ENCODE measurements around the gene MACROD2.
A peak's percentile ranks its signal among the peaks of the same experiment; 100 is the strongest.

The MACROD2 gene

GRCh38 chr20:14284443-14284842, 289.1 kb downstream of the MACROD2 start:
- DNase-seq, result no peak

DNA sequence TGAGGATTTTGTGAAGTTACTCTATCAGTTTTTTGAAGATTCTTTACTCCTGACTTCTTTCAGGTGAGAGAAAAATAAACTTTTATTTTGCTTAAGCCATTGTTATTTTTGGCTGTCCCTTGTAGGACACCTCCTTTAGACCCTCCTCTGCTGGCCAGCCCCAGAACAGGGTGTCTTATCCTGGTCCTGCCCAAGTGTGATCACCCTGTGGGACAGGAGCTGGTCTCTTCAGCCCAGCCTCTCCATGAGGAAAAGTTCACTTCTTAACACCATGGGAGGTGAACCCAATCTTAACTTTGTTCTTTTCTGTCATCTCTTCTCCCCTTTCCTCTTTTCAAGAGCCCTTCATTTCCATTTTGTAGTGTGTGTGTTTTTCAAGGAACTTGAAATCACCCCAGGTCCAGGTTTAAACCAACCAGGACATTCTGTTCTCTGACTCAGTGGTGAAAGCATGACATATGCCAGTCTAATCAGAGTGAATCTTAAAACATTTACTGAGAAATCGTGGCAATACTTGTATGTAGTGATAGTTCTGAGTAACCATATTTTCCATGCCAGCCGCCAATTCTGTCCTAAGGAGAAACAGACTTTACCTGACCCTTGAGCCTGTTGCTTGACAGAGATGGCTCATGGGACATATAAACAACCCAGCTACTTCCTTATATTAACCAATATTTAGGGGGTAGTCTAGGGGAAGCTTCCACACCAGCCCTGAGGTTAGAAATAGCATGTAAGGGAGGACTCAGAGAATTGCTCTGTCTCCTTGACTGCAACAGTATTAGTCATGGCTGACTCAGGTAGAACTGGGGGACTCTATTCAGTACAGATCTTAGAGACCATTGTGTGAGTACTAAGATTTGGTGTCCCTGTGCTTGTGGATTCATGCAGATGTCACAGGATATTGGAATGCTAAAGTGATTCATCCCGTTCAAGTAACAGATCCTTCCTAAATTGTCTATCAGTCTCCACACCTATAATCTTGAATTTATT, 293.3 kb downstream of the MACROD2 start:
- DNase-seq, result no peak

DNA sequence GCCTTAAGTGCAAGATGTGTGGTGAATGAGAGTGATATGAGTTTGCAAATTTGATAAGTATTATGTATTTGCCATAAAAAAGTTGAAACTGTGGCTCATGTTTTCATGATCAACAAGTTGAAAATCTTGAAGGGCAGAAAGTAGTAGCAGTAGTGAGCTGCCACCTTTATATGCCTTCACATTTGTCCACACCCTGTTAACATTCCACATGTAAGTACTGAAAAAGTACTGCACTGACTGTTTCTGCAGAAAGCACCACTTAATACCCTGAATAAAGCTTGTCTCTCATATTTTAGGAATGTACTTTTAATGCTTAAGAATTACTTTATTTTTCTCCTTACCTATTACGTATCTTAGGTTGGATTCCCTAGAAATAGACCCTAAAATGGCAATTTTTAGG, 296.2 kb downstream of the MACROD2 start:
- no peak for DNase-seq

GRCh38 chr20:14295238-14295637, 299.9 kb downstream of the MACROD2 start:
- DNase-seq, result no peak

- no peak for DNase-seq
Measured at GRCh38 chr20:14295770-14296309, 300.5 kb downstream of the MACROD2 start.

GRCh38 chr20:14299831-14300230, 304.5 kb downstream of the MACROD2 start:
- DNase-seq, result no peak

DNA sequence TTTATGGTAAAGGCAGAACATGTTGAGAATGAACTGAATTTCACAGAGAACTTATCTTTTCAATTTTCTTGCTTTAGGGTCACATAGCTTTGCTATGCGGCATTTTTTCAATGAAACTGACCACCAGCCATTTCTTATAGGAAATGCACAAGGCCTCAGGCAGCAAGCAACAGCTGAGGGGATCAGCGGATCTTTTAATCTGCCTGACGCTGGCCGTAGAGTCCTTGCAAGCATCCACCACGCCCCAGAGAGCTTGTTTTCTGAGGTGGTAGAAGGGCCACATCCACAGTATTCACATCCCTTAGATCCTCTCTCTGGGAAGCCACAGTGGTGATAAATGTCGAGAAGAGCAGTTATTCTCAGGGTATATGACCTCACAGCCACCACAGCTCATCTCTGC, 307.8 kb downstream of the MACROD2 start:
- DNase-seq, result no peak

GRCh38 chr20:14303651-14304050, 308.3 kb downstream of the MACROD2 start:
- no peak for DNase-seq

DNA sequence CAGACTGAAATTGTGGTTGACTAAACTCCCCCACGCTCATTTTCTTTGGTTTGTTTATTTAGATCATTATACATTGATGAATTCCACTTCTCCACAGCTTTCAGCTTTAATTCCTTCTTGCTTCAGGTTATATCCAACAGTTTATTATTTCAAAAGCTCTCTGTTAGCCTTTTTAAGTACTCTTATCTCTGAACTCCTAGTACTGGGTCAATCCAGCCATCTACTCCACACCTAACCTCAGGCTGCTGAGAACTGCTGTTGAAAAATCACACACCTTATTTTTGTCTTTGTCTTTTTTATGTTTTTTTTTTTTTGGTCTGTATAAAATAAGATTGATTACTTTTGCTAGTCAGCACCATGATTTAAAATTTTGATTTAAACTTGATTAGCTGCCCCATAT, 309.2 kb downstream of the MACROD2 start:
- no peak for DNase-seq

DNA sequence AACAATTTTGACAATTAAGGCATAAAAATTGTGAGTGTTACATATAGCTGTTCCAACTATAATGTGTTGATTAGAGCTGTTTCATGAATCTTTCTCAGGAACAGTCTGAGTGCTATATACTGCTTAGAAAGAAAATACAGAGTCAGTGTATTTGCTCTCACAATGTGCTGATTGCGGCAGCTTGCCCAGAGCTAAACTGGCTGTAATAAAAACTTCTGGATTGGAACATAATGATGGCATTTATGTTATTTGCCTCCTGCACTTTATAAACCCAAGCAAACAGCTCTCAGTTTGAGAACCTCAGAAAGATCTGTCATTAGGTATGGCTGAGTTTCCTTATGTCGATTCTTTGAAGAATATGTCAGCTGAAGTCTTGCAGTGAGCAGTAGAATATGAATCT, 312.6 kb downstream of the MACROD2 start:
- no peak for DNase-seq

DNA sequence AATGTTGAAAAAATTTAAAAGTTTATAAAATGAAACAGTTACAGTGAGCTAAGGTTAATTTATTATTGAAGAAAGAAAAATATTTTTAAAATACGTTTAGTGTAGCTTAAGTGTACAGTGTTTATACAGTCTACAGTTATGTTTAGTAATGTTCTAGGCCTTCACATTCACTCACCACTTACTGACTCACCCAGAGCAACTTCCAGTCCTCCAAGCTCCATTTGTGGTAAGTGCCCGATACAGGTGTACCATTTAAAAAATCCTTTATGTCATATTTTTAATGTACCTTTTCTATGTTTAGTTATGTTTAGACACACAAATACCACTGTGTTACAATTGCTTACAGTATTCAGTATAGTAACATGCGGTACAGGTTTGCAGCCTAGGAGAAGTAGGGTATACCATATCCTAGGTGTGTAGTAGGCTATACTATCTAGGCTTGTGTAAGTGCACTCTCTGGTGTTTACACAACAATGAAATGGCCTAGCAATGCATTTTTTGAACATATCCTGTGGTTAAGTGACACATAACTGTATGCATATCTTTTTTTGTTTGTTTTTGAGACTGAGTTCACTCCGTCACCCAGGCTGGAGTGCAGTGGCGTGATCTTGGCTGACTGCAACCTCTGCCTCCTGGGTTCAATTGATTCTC, 315.8 kb downstream of the MACROD2 start:
- DNase-seq, result no peak

- DNase-seq, result no peak
Measured at GRCh38 chr20:14312001-14312400, 316.7 kb downstream of the MACROD2 start.

DNA sequence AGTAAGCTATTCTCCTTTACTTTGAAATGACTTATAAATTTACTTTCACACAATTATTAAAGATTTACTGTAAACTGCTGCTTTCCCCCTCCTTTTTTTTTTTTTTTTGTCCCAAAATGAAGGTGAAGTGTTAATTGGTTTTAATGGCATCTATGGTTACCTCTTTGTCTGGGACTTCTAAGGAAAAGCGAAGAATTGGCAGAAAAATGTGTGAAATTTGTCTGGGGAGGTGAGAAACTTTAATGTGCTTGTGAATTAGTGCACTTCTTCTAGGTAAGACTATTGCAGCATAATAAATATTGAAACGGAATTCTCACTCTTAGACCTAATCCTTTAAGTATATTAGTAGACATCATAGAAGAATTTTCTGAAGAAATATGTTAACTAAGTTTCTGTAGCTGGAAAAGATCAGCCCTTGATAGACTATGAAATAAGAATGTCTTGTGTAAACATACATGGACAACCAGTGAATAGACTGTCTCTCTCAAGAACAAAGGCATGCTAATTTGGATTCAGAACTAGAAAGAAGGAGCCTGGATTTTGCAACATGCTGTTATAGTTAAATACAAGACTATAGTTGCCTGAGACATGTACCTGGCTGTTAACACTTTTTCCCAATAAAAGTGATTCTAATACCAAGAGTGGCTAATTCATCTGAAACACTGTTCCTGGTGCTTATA, 318.2 kb downstream of the MACROD2 start:
- no peak for DNase-seq

DNA sequence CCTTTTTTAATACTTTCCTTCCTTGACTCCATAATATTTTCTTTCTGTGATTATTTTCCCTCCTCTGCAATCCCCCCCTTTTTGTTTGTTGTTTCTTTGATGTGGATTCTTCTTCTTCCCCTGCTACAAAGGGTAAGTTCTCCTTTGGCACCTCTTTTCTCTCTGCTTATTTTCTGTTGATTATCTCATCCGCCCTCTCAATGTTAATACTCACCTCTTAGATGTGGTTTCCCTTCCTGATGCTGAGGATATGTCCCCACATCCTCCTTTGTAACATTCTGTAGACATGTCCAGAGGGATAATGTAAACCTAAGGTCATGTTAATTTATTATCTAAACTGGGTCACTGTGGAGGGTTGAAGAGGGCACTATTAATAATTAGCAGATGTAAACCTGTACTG, 324.4 kb downstream of the MACROD2 start:
- DNase-seq, result no peak

DNA sequence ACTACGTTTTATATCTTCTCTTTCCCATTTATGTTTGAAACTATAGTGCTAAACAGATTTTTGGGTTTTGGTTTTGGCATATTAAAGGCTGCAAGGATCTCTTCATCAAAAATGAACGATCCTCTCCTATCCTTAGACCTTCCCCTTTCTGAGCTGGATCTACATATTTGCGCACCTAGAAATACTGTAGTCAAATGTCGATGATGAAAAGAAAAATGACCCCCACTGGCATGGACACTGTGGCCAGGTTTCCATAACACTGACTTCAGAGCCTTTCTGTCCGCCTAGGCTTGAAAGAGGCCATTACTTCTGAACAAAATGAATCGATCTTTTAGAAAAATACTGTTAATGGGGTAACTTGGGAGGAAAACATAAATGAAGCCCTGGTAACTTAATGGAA, 336.3 kb downstream of the MACROD2 start:
- DNase-seq, result no peak

DNA sequence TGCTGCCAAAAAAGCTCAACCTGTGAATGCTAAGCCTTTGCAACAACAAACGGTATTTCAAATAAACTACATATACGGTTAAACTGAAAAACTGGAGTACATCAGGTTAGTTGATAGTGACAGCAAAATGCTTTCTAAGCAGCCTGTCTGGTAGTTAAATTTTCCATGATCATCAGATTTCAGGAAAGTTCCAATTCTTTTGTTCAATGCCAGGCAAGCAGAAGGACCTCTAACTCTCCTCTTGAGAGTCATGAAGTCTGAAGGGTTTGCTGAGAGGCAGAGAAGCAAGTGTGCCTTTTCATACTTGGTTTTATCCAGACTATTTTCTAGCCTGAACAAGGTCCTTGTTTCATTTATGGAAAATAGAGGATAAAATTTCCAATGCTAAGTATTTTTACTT, 337.6 kb downstream of the MACROD2 start:
- peak; percentile 9 for DNase-seq

DNA sequence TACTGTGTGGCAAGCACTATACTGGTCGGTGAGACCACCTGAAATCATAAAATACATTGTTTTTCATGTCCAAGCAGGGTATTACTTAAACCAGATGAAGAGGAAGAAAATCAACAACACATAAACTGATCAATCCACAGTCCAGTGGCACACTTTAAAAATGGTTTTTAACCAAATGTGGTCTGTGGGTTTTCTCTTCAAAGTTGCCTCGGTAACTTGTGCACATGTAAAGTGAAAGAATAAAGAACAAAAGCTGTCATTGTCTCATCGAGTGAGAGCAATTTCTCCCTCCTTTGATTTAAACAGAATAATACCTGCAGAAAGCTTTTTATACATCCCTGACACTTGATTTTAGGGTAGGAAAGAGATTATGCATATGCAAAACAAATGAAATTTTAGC, 338.4 kb downstream of the MACROD2 start:
- no peak for DNase-seq

- DNase-seq, result peak; percentile 45
Measured at GRCh38 chr20:14334306-14334930, 339.1 kb downstream of the MACROD2 start.

DNA sequence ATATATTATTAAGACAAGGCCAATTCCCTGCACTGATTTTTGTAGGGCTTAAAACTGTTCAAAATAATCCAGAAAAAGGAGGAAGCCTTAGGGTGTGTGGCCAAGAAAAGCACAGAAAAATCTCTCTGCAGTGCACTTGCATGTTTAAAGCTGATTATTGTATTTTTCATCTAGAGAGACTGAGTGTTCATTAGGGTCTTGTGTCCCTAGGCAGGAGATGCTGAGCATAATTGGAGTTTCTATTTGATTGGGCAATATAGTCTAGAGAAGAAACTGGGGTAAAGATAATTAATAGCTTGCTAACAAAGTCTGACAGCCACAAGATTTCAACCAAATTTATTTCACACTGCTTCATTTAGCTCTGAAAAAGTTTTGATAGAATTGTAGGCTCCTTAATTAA, 339.7 kb downstream of the MACROD2 start:
- DNase-seq, result no peak

DNA sequence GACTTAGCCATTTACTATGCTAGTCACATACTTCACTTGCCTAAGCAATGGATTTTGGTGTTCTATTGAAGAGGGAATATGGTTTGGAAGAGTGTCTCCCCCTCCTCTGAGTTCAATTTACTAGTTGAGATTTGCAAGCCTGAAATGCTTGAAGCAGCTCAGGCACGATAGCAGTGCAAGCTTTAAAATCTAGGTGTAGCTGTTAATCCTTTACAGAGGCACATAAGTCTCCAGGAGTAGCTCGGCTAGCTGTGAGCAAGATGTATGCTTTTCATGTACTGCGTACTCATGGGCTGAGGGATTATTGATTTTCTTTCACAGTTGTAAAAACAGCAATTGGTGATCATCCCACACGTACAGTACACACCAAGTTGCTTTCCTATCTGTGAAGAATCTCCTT, 341.4 kb downstream of the MACROD2 start:
- DNase-seq, result no peak

DNA sequence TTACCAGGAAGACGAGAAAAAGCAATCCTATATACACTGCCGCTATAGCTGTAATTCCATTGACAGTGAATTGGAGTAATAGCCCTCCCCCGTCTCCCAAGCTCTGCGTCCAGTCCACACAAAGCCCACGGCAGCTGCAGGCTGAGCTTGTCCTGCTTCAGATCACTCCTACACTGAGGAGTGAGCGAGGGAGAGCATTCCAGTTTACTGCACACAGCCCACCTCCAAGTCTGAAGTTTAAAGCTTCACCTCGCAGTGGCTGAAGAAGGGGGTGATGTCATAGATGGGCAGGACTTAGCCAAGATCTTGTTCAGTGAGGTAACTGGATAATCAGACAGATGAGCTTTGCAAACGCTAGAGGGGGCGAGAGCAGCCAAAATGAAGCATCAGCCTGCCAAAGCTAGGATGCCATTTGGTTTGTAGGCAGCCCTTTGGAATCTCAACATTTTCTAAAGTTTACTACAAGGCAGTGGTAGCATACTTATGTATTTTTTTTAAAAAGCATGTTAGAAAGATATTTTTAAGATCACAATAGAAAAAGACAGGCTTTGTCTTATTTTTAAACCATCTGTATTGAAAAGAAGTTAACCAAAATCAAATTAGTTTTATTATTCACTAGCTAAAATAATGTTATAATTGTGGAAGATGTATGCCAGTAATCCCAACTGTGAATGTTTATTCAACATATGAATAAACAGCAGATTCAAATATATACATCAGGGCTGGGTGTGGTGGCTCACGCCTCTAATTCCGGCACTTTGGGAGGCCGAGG, 342.3 kb downstream of the MACROD2 start, which contains the start of gene FLRT3:
FLRT3 (minus strand) TSS at position 213 of the 772 bp plus-strand sequence. CDS start 10,106 bp downstream, outside the sequence.
- DNase-seq, result peak; percentile 93

GRCh38 chr20:14341801-14342200, 346.5 kb downstream of the MACROD2 start:
- DNase-seq, result no peak

Measured in NCI-H2171 treated with DMSO at 0.1 percent for 48 hours (cell line).